ENCODE data around the gene EVPLL. TPM values are rescaled to one million over a fixed set of nuclear protein-coding genes. Genes with fewer than 3 reads are reported as not detected.
"Not testable (repeated sequence)": the region's sequence is repeated elsewhere in the genome, so short reads cannot be mapped to it uniquely, and the experiment has no call there.

Gene EVPLL
- total and polyA plus RNA-seq, 2 of the 4 experiments (the other 2 are of a cell fraction): not detected

GRCh38 chr17:18410736-18411135, 33.2 kb downstream of the EVPLL start:
- H3K36me3 ChIP-seq (ENCODE audit: control insufficient read depth, insufficient read depth, low read length); CTCF ChIA-PET; H3K9me1 ChIP-seq (ENCODE audit: insufficient read depth, low read length); POLR2A ChIA-PET (ENCODE audit: unreplicated experiment); intact Hi-C loops (cut with micrococcal nuclease); H3K79me1 ChIP-seq (ENCODE audit: low read depth in 1 of 2, low read length in 2 of 2); in situ Hi-C loops (cut with MboI; ENCODE audit: low sequenced_read_pairs); H3K9me3 ChIP-seq (ENCODE audit: control insufficient read depth, insufficient read depth, low read length); H3K27me3 ChIP-seq (ENCODE audit: control insufficient read depth, insufficient read depth, low read length); H3K4me1 ChIP-seq (ENCODE audit: control insufficient read depth, insufficient read depth, low read length); H2BK120ac ChIP-seq (ENCODE audit: low read depth, low read length); DNase-seq; H2BK20ac ChIP-seq (ENCODE audit: low read depth, low read length); ATAC-seq (ENCODE audit: low read depth); H4K5ac ChIP-seq (ENCODE audit: low read depth, low read length); dilution Hi-C loops (cut with HindIII; ENCODE audit: low sequenced_read_pairs, unreplicated experiment); H2BK15ac ChIP-seq (ENCODE audit: low read depth, low read length); H4K20me1 ChIP-seq (ENCODE audit: insufficient read depth, low read length); H2AK9ac ChIP-seq (replicated peaks; ENCODE audit: low read depth, low read length, poor library complexity); H2AFZ ChIP-seq (replicated peaks; ENCODE audit: low read length, poor library complexity); H3K56ac ChIP-seq (ENCODE audit: extremely low read depth, insufficient read depth, low read length); BruUV-seq (replicated peaks); H2BK5ac ChIP-seq (ENCODE audit: low read depth, low read length, poor library complexity, severe bottlenecking): not testable (repeated sequence)
- peak overlapping the region; percentile 97 for H3K27ac ChIP-seq (ENCODE audit: insufficient read depth, low read length)
- H3K9ac ChIP-seq (ENCODE audit: low read depth, low read length): peak overlapping the region; percentile 84
- 0 out of 2 replicates have a peak overlapping the region, but pooled peaks have one; percentile 66 for H3K14ac ChIP-seq (replicated peaks; ENCODE audit: low read depth, low read length)
- H3K23ac ChIP-seq (ENCODE audit: low read depth, low read length): 0 out of 2 replicates have a peak overlapping the region, but pooled peaks have one; percentile 42
- WGBS, 2 experiments (ENCODE audit: extremely low coverage in 2 of 2, insufficient read length in 1 of 2): 0% methylated on average over 4 of the region's 11 CpGs; no CpG with 5 or more reads in 1 of the 2 experiments
- peak overlapping the region in 1 of 2 experiments; percentile 35; a peak in 1 of 4 replicates for H4K8ac ChIP-seq (ENCODE audit: low read depth in 2 of 2, low read length in 2 of 2)
- peak overlapping the region; percentile 32; the same call in 1 of the 2 replicates for H4K91ac ChIP-seq (ENCODE audit: insufficient read depth, low read depth, low read length)
- peak overlapping the region; percentile 65 for H3K4me3 ChIP-seq (ENCODE audit: insufficient read depth, low read depth, low read length)
- H2AK5ac ChIP-seq (ENCODE audit: low read depth, low read length): peak overlapping the region; percentile 28; the same call in 1 of the 2 replicates
- H3K18ac ChIP-seq (ENCODE audit: low read depth, low read length): peak overlapping the region; percentile 16; the same call in 1 of the 2 replicates
- H3K4ac ChIP-seq (ENCODE audit: low read depth, low read length): peak overlapping the region; percentile 64
- H3K4me2 ChIP-seq (ENCODE audit: low read depth, low read length): peak overlapping the region; percentile 80

- H3K27me3 ChIP-seq (ENCODE audit: control insufficient read depth, insufficient read depth, low read length); in situ Hi-C loops (cut with MboI; ENCODE audit: low sequenced_read_pairs); H3K9me1 ChIP-seq (ENCODE audit: insufficient read depth, low read length); dilution Hi-C loops (cut with HindIII; ENCODE audit: low sequenced_read_pairs, unreplicated experiment); intact Hi-C loops (cut with micrococcal nuclease); H3K4me1 ChIP-seq (ENCODE audit: control insufficient read depth, insufficient read depth, low read length); CTCF ChIA-PET; POLR2A ChIA-PET (ENCODE audit: unreplicated experiment); H3K36me3 ChIP-seq (ENCODE audit: control insufficient read depth, insufficient read depth, low read length); H3K9me3 ChIP-seq (ENCODE audit: control insufficient read depth, insufficient read depth, low read length); BruUV-seq (replicated peaks); H3K79me1 ChIP-seq (ENCODE audit: low read depth in 1 of 2, low read length in 2 of 2); H2AK9ac ChIP-seq (replicated peaks; ENCODE audit: low read depth, low read length, poor library complexity); H4K20me1 ChIP-seq (ENCODE audit: insufficient read depth, low read length); H2BK20ac ChIP-seq (ENCODE audit: low read depth, low read length): not testable (repeated sequence)
- ATAC-seq (ENCODE audit: low read depth) (peak; percentile 73), DNase-seq (peak; percentile 61)
- H3K4me3 ChIP-seq (ENCODE audit: insufficient read depth, low read depth, low read length): peak overlapping the region; percentile 65
- H4K5ac ChIP-seq (ENCODE audit: low read depth, low read length): peak overlapping the region; percentile 81
- peak overlapping the region; percentile 28 for H3K4me2 ChIP-seq (ENCODE audit: low read depth, low read length)
- peak overlapping the region; percentile 71 for H3K56ac ChIP-seq (ENCODE audit: extremely low read depth, insufficient read depth, low read length)
- H3K23ac ChIP-seq (ENCODE audit: low read depth, low read length): peak overlapping the region; percentile 29; the same call in 1 of the 2 replicates
- H4K91ac ChIP-seq (ENCODE audit: insufficient read depth, low read depth, low read length): peak overlapping the region; percentile 96
- peak overlapping the region; percentile 71 for H2BK120ac ChIP-seq (ENCODE audit: low read depth, low read length)
- H2BK15ac ChIP-seq (ENCODE audit: low read depth, low read length): peak overlapping the region; percentile 52; the same call in 2 of the 3 replicates
- peak overlapping the region; percentile 90 for H3K27ac ChIP-seq (ENCODE audit: insufficient read depth, low read length)
- peak overlapping the region; percentile 79 for H2BK5ac ChIP-seq (ENCODE audit: low read depth, low read length, poor library complexity, severe bottlenecking)
- peak overlapping the region; percentile 73 for H2AFZ ChIP-seq (replicated peaks; ENCODE audit: low read length, poor library complexity)
- H2AK5ac ChIP-seq (ENCODE audit: low read depth, low read length): peak overlapping the region; percentile 97
- WGBS, 2 experiments (ENCODE audit: extremely low coverage in 2 of 2, insufficient read length in 1 of 2): 0% methylated on average over 7 of the region's 25 CpGs; no CpG with 5 or more reads in 1 of the 2 experiments
- H3K18ac ChIP-seq (ENCODE audit: low read depth, low read length): peak overlapping the region; percentile 30
- H3K4ac ChIP-seq (ENCODE audit: low read depth, low read length): peak overlapping the region; percentile 87
- peak overlapping the region; percentile 94 to 96 for H4K8ac ChIP-seq (ENCODE audit: low read depth in 2 of 2, low read length in 2 of 2)
- H3K9ac ChIP-seq (ENCODE audit: low read depth, low read length): peak overlapping the region; percentile 85
- H3K14ac ChIP-seq (replicated peaks; ENCODE audit: low read depth, low read length): peak overlapping the region; percentile 92
These were observed 33.8 kb downstream of the EVPLL start for GRCh38 chr17:18411377-18411864.
